Gastrocnemius medialis (tissue), 4 donors: Measurements from ENCODE around the gene ZNF550. TPM values are rescaled to one million over a fixed set of nuclear protein-coding genes. Genes with fewer than 3 reads are reported as not detected.
A peak's percentile ranks its signal among the peaks of the same experiment; 100 is the strongest.

Source experiments
- ATAC-seq, 2 donors: fragments of 150-250 bp; one replicate each; pipeline ENCODE4 v1.9.1; 2016
- DNase-seq, 2 donors: peaks; one replicate each; pipeline ENCODE4 v3.0.0-alpha.2; 2019
- H3K27ac ChIP-seq, 4 donors: fragments of 200-600 bp; sonication (generic); 1 replicate in 1 of 4; 2 replicates in 3 of 4; pipeline ENCODE4 v1.5.1; 2016 to 2018; ENCODE audit warnings: mild to moderate bottlenecking in 2 of 4, moderate library complexity in 1 of 4
- H3K27me3 ChIP-seq, 3 donors: fragments of 200-600 bp; sonication (generic) in 2 of 3; 1 replicate in 1 of 3; 2 replicates in 2 of 3; pipeline versions ENCODE4 v1.5.1 to v1.6.0; 2016 to 2019; ENCODE audit warnings: mild to moderate bottlenecking in 1 of 3, moderate library complexity in 1 of 3
- H3K36me3 ChIP-seq, 2 donors: fragments of 200-600 bp; sonication (generic) in 1 of 2; one replicate each; pipeline ENCODE4 v1.5.1; 2017 to 2018
- H3K4me1 ChIP-seq, 2 donors: fragments of 200-600 bp; sonication (generic) in 1 of 2; one replicate each; pipeline ENCODE4 v1.5.1; 2016 to 2017; ENCODE audit warnings: mild to moderate bottlenecking in 2 of 2
- H3K4me3 ChIP-seq, 4 donors: fragments of 200-600 bp; sonication (generic) in 3 of 4; 1 replicate in 1 of 4; 2 replicates in 3 of 4; pipeline ENCODE4 v1.5.1; 2016 to 2019; ENCODE audit warnings: mild to moderate bottlenecking in 2 of 4
- H3K9me3 ChIP-seq, 3 donors: fragments of 200-600 bp; sonication (generic) in 2 of 3; 1 replicate in 1 of 3; 2 replicates in 2 of 3; pipeline ENCODE4 v1.5.1; 2016 to 2019
- CTCF ChIP-seq, 5 experiments: fragments of 450-650 bp in 3 of 5; fragments of 200-600 bp in 2 of 5; sonication (generic) in 2 of 5; IDR thresholded peaks in 4 of 5; conservative IDR thresholded peaks in 1 of 5; 1 replicate in 4 of 5; 2 replicates in 1 of 5; pipeline ENCODE4 v1.5.1; 2016 to 2019; ENCODE audit warnings: antibody characterized with exemption in 5 of 5, mild to moderate bottlenecking in 3 of 5, moderate library complexity in 3 of 5
- POLR2A ChIP-seq, 2 donors: fragments of 450-650 bp; IDR thresholded peaks; one replicate each; pipeline ENCODE4 v1.6.1; 2017; ENCODE audit warnings: antibody characterized with exemption in 2 of 2, mild to moderate bottlenecking in 2 of 2, moderate library complexity in 2 of 2
- in situ Hi-C, 4 donors: fragments of 200-750 bp; cut with MboI; loops; one replicate each; pipeline versions ENCODE4 v1.15.0 to v1.8.0; 2017; ENCODE audit warnings: low sequenced_read_pairs in 4 of 4
- intact Hi-C: fragments of 100-400 bp; cut with DNase I; formaldehyde crosslinking; loops from one replicate; pipeline ENCODE4 v1.15.1; 2023; ENCODE audit warnings: low total_unique reads
- total RNA-seq, 4 donors: library from RNA; depleted of rRNA; stranded (reverse); fragments of >200 nt; gene quantifications; one replicate each; pipeline versions ENCODE4 v1.1.0 to v1.2.3, GENCODE V29; 2016

The ZNF550 gene
- total RNA-seq, 4 donors from 2014 or later, result 0.87 to 9.1 (median 2.6) TPM

- peak; percentile 95 to 98 for ATAC-seq
- no peak for TF ChIP-seq POLR2A (IDR thresholded peaks at IDR 0.05)
- no peak for TF ChIP-seq CTCF (IDR thresholded peaks at IDR 0.05 in 4 of 5, conservative IDR thresholded peaks at IDR 0.05 in 1 of 5)
- intact Hi-C loops (no loop called here), in situ Hi-C loops (no loop called here)
- H3K9me3 ChIP-seq, result peaks cover 0 to 8% (median 0%) of the 10 kb centered on the region in 3 donors
- H3K4me1 ChIP-seq, result peaks cover 10 to 19% of the 10 kb centered on the region in 2 donors
- peak within 1 kb of the TSS; percentile 73 to 85 (median 78) for H3K4me3 ChIP-seq
- peak within 1 kb of the TSS; percentile 48 to 67 (median 58) for H3K27ac ChIP-seq
- H3K36me3 ChIP-seq, result peaks cover 0 to 13% of the 10 kb centered on the region in 2 donors
- peak; percentile 81 to 85 for DNase-seq
- H3K27me3 ChIP-seq, result no peaks in the 10 kb centered on the region
These were observed 24.1 kb upstream of the ZNF550 start, which contains the start of gene ZIK1 for GRCh38 chr19:57583521-57584416. ZIK1 (plus strand) TSS chr19:57584145; CDS start chr19:57584357, 212 bp downstream.

GRCh38 chr19:57583104-57583520, 23.4 kb upstream of the ZNF550 start:
- peaks cover 11 to 23% of the 10 kb centered on the region in 2 donors for H3K4me1 ChIP-seq
- in situ Hi-C loops (no loop called here), intact Hi-C loops (no loop called here)
- peak overlapping the region; percentile 73 to 85 (median 78) for H3K4me3 ChIP-seq
- no peaks in the 10 kb centered on the region for H3K27me3 ChIP-seq
- no peak for TF ChIP-seq CTCF (IDR thresholded peaks at IDR 0.05 in 4 of 5, conservative IDR thresholded peaks at IDR 0.05 in 1 of 5)
- no peak for TF ChIP-seq POLR2A (IDR thresholded peaks at IDR 0.05)
- DNase-seq (no peak), ATAC-seq (no peak)
- peaks cover 0 to 7% of the 10 kb centered on the region in 2 donors for H3K36me3 ChIP-seq
- H3K27ac ChIP-seq, result peak overlapping the region in 1 of 4 donors; percentile 48
- peaks cover 0 to 5% (median 0%) of the 10 kb centered on the region in 3 donors for H3K9me3 ChIP-seq

GRCh38 chr19:57578487-57579205, 19.0 kb upstream of the ZNF550 start, which contains the start of gene ZNF416:
ZNF416 (minus strand) TSS chr19:57578911; CDS start chr19:57578704, 207 bp downstream.
- Histone ChIP-seq H3K4me1 (peaks cover 14 to 20% of the 10 kb centered on the region in 2 donors), H3K27me3 (no peaks in the 10 kb centered on the region), H3K27ac (peak within 1 kb of the TSS; percentile 48 to 81 (median 76)), H3K4me3 (peak within 1 kb of the TSS; percentile 70 to 89 (median 80)), H3K36me3 (peaks cover 8 to 38% of the 10 kb centered on the region in 2 donors), H3K9me3 (peaks cover 0 to 19% (median 4%) of the 10 kb centered on the region in 3 donors)
- TF ChIP-seq CTCF (IDR thresholded peaks at IDR 0.05 in 4 of 5, conservative IDR thresholded peaks at IDR 0.05 in 1 of 5) (peak in 2 of 5 experiments; percentile 11 to 40), POLR2A (IDR thresholded peaks at IDR 0.05) (peak in 1 of 2 donors; percentile 20)
- ATAC-seq, result peak; percentile 100
- intact Hi-C loops, result loop anchor here (1.0 to 5.0 kb wide), 11 partner anchors 19 to 424 kb away; partner anchors contain the start of genes ZNF134, ZNF211, ZNF256 and ZNF417
- DNase-seq, result peak; percentile 98
- in situ Hi-C loops, result loop anchor here in 1 of 4 donors (5.0 kb wide), 1 partner anchor 54 kb away; the partner anchor contains the start of gene ZNF211

GRCh38 chr19:57576661-57577060, 17.0 kb upstream of the ZNF550 start:
- no peaks in the 10 kb centered on the region for H3K27me3 ChIP-seq
- TF ChIP-seq POLR2A (IDR thresholded peaks at IDR 0.05), result no peak
- ATAC-seq (no peak), DNase-seq (no peak)
- no peak overlapping the region for H3K27ac ChIP-seq
- peaks cover 16 to 38% (median 19%) of the 10 kb centered on the region in 3 donors for H3K9me3 ChIP-seq
- peaks cover 10 to 14% of the 10 kb centered on the region in 2 donors for H3K4me1 ChIP-seq
- H3K36me3 ChIP-seq, result peaks cover 12 to 58% of the 10 kb centered on the region in 2 donors
- no peak overlapping the region for H3K4me3 ChIP-seq
- intact Hi-C loops, result loop anchor here (5.0 kb wide), 1 partner anchor 371 kb away; the partner anchor contains the start of gene ZNF256
- in situ Hi-C loops, result loop anchor here in 1 of 4 donors (5.0 kb wide), 1 partner anchor 56 kb away; the partner anchor contains the start of gene ZNF211
